Measurements from ENCODE around the gene TRPC4AP. TPM values are rescaled to one million over a fixed set of nuclear protein-coding genes. Genes with fewer than 3 reads are reported as not detected.

The TRPC4AP gene
- total RNA-seq, 2 donors from 2014 or later, result 44.1 to 57.4 TPM

DNA sequence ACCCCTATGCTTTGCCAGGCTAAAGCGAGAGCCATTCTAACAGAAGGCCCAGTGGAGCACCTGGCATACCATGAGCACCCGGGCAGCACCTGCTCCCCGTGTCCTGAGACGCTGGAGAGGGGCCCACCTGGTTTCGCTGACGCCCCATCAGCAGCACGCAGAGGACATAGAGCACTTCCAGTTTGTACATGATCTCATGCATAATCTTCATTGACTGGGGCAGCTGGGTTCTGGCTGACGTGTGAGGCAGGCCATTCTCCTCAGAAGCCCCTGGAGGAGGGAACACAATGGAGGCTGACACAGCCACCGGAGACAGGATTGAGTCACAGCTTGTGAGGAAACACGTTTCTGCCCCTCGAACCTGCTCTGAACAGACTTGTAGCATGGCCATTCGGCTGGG is 71.5 kb downstream of the TRPC4AP start:
- Histone ChIP-seq H3K4me3 (no peak overlapping the region), H3K9me3 (no peaks in the 10 kb centered on the region), H3K36me3 (replicated peaks in 1 of 2; ENCODE audit: insufficient read depth in 1 of 2, low read depth in 2 of 2) (peaks cover 0 to 9% of the 10 kb centered on the region in 2 donors), H3K27ac (peak overlapping the region in 2 of 4 donors; percentile 4 to 33), H3K27me3 (no peaks in the 10 kb centered on the region), H3K4me1 (peaks cover 15% of the 10 kb centered on the region)
- DNase-seq (peak in 1 of 4 donors; percentile 35), ATAC-seq (no peak)
- TF ChIP-seq CTCF (IDR thresholded peaks at IDR 0.05) (no peak), POLR2A (IDR thresholded peaks at IDR 0.05) (no peak)
- WGBS, 2 donors, result 81 to 83% methylated on average over 9 to 12 of the region's 12 CpGs
- intact Hi-C loops (cut with DNase I), result no loop called here

DNA sequence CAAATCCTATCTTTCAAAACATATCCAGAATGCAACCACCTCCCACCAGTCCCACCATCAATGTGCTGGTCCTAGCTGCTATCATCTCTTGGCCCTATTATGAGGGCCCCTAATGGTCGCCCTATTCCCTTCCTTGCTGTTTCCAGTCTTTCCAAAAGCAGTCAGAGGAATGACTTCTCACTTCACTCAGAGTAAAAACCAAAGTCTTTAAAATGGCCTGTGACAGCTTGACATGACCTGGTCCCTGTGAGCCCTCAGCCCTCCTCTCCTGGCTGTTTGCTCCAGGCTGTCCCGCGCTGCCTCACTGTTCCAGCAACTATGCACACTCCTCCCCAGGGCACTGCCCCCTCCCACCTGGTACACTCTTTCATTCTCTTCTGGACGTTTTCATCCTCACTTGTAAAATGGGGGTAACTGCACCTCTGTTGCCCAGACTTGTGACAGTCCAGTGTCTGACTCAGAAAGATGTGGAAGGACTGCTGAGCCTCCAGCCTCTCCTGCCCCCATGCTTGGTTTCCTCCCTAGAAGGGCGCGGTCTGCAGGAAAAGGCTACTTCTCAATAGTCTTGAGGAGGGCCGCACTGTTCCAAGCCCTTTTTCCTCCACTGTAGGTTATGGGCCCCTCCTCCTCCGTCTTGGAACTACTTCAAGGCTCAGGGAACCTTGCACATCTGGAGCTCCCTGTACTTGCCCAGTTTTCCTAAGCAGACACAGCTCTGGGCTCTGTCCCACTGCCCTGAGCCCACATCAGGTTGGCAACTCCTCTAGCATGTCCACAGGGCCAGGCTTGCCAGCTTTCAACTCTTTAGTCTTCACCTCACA is 72.3 kb downstream of the TRPC4AP start:
- H3K36me3 ChIP-seq (replicated peaks in 1 of 2; ENCODE audit: insufficient read depth in 1 of 2, low read depth in 2 of 2), result peaks cover 0 to 11% of the 10 kb centered on the region in 2 donors

GRCh38 chr20:35018590-35019371 is 73.8 kb downstream of the TRPC4AP start:
- H3K27ac ChIP-seq, result no peak overlapping the region

More for the DNA sequence above, 72.3 kb downstream of the TRPC4AP start:
- 75 to 85% methylated on average over 8 of the region's 8 CpGs for WGBS, 2 donors
- intact Hi-C loops (cut with DNase I), result no loop called here
- peak; percentile 69 for ATAC-seq
- TF ChIP-seq POLR2A (IDR thresholded peaks at IDR 0.05), result no peak
- TF ChIP-seq CTCF (IDR thresholded peaks at IDR 0.05), result no peak
- no peaks in the 10 kb centered on the region for H3K27me3 ChIP-seq
- no peak overlapping the region for H3K4me3 ChIP-seq
- peak overlapping the region in 1 of 4 donors; percentile 33 for H3K27ac ChIP-seq
- peaks cover 15% of the 10 kb centered on the region for H3K4me1 ChIP-seq
- no peaks in the 10 kb centered on the region for H3K9me3 ChIP-seq
- peak in 3 of 4 donors; percentile 49 to 74 (median 72) for DNase-seq

GRCh38 chr20:35017099-35017835 is 75.3 kb downstream of the TRPC4AP start:
- Histone ChIP-seq H3K27ac (no peak overlapping the region), H3K27me3 (no peaks in the 10 kb centered on the region), H3K4me3 (no peak overlapping the region), H3K4me1 (peaks cover 15% of the 10 kb centered on the region), H3K36me3 (replicated peaks in 1 of 2; ENCODE audit: insufficient read depth in 1 of 2, low read depth in 2 of 2) (peaks cover 12 to 21% of the 10 kb centered on the region in 2 donors), H3K9me3 (no peaks in the 10 kb centered on the region)
- ATAC-seq (no peak), DNase-seq (no peak)
- intact Hi-C loops (cut with DNase I), result no loop called here
- TF ChIP-seq CTCF (IDR thresholded peaks at IDR 0.05), result no peak
- TF ChIP-seq POLR2A (IDR thresholded peaks at IDR 0.05), result no peak
- 89 to 90% methylated on average over 8 of the region's 8 CpGs for WGBS, 2 donors

More at GRCh38 chr20:35018590-35019371, 73.8 kb downstream of the TRPC4AP start:
- WGBS, 2 donors, result 80 to 86% methylated on average over 11 of the region's 11 CpGs
- H3K27me3 ChIP-seq, result no peaks in the 10 kb centered on the region
- H3K4me3 ChIP-seq, result no peak overlapping the region
- H3K4me1 ChIP-seq, result peaks cover 15% of the 10 kb centered on the region
- peaks cover 9 to 11% of the 10 kb centered on the region in 2 donors for H3K36me3 ChIP-seq (replicated peaks in 1 of 2; ENCODE audit: insufficient read depth in 1 of 2, low read depth in 2 of 2)
- no peak for DNase-seq
- no peak for ATAC-seq
- TF ChIP-seq CTCF (IDR thresholded peaks at IDR 0.05) (no peak), POLR2A (IDR thresholded peaks at IDR 0.05) (no peak)
- intact Hi-C loops (cut with DNase I), result no loop called here
- no peaks in the 10 kb centered on the region for H3K9me3 ChIP-seq
